Heart left ventricle (tissue), 16 donors: ENCODE results near the gene PADI2. TPM values are rescaled to one million over a fixed set of nuclear protein-coding genes. Genes with fewer than 3 reads are reported as not detected.

Experiments used
- ATAC-seq, 4 donors: fragments of 200-7000 bp; cut with Tn5 transposase; one replicate each; pipeline ENCODE4 v1.9.1; 2020 to 2022; ENCODE audit warnings: moderate library complexity in 4 of 4, mild to moderate bottlenecking in 3 of 4, moderate number of reproducible peaks in 1 of 4
- DNase-seq, 5 donors: peaks; one replicate each; pipeline ENCODE4 v3.0.0-alpha.2; 2020
- H3K27ac ChIP-seq, 12 donors: fragments of 200-600 bp; sonication (generic) in 4 of 12; one replicate each; pipeline versions ENCODE4 v1.5.0 to v1.8.0; 2016 to 2022; ENCODE audit warnings: mild to moderate bottlenecking in 2 of 12
- H3K27me3 ChIP-seq, 9 donors: fragments of 200-600 bp; sonication (generic) in 2 of 9; one replicate each; pipeline versions ENCODE4 v1.5.1 to v1.8.0; 2016 to 2022; ENCODE audit warnings: mild to moderate bottlenecking in 3 of 9
- H3K36me3 ChIP-seq, 9 donors: fragments of 200-600 bp; sonication (generic) in 2 of 9; one replicate each; pipeline versions ENCODE4 v1.5.0 to v1.8.0; 2018 to 2022; ENCODE audit warnings: mild to moderate bottlenecking in 2 of 9
- H3K4me1 ChIP-seq, 12 donors: fragments of 200-600 bp; sonication (generic) in 4 of 12; one replicate each; pipeline versions ENCODE4 v1.5.0 to v1.8.0; 2016 to 2022; ENCODE audit warnings: mild to moderate bottlenecking in 3 of 12
- H3K4me3 ChIP-seq, 12 donors: fragments of 200-600 bp; sonication (generic) in 4 of 12; one replicate each; pipeline versions ENCODE4 v1.5.0 to v1.8.0; 2017 to 2022; ENCODE audit warnings: mild to moderate bottlenecking in 9 of 12, moderate library complexity in 4 of 12
- H3K9me3 ChIP-seq, 12 donors: fragments of 200-600 bp; sonication (generic) in 4 of 12; one replicate each; pipeline versions ENCODE4 v1.5.0 to v1.8.0; 2016 to 2022; ENCODE audit warnings: mild to moderate bottlenecking in 1 of 12
- CTCF ChIP-seq, 12 donors: fragments of 200-600 bp; sonication (generic) in 4 of 12; IDR thresholded peaks; one replicate each; pipeline versions ENCODE4 v1.5.0 to v1.8.0; 2018 to 2022; ENCODE audit warnings: antibody characterized with exemption in 12 of 12, mild to moderate bottlenecking in 5 of 12
- POLR2A ChIP-seq, 2 donors: fragments of 450-650 bp; IDR thresholded peaks; one replicate each; pipeline ENCODE4 v1.6.1; 2017; ENCODE audit warnings: antibody characterized with exemption in 2 of 2, mild to moderate bottlenecking in 2 of 2, moderate library complexity in 2 of 2
- WGBS, 4 donors: extraction: QIAGEN DNeasy Blood & Tissue Kit in 2 of 4; methylation state at CpG; one replicate each; pipeline versions ENCODE4 v1.1.5 to v1.1.7; 2013 to 2018; 5-methylcytosine and 5-hydroxymethylcytosine counted together
- intact Hi-C, 10 donors: fragments of 100-400 bp; cut with DNase I; formaldehyde crosslinking; loops; one replicate each; pipeline versions ENCODE4 v1.11.1 to v1.14.2; 2022
- polyA plus RNA-seq, 2 donors: library from polyadenylated mRNA; stranded (reverse); fragments of 200-250 nt; gene quantifications; one replicate each; pipeline ENCODE4 v1.2.3, GENCODE V29; 2013
- total RNA-seq, 9 donors: library from RNA; depleted of rRNA in 2 of 9; stranded (reverse); fragments of >200 nt in 2 of 9; fragmentation: NEBNext Ultra II Directional in 3 of 9; extraction: Animal tissue kit (Norgen Biotek cat#: 25700) in 3 of 9; gene quantifications; one replicate each; pipeline versions ENCODE4 v1.1.0 to v1.2.4, GENCODE V29; 2016 to 2023
- donor health status: ischemic (EF 13 %, LVEDD 7.1; RV severe dilation, severe dysfunction).
- donor health status: healthy with polysubstance abuse.
- donor health status: DM: no; HTN: yes; CAD: no.
- donor health status: DM: no; HTN: no; CAD: no.
- donor health status: ischemic (EF 25% LVEDD 6.9; RV normal size, moderate dysfunction).
- donor health status: ischemic (EF 25% LVEDD 5.7; RV mildly dilated, moderate dysfunction).
- donor health status: healthy.
- donor health status: DM: yes; HTN: yes; CAD: no.
- donor health status: ischemic (EF 35%, LVEDD 5.7; RV mildly dilated, moderate dysfunction).
- donor health status: nonischemic (EF 11% LVEDD 7.7; RV severe dilation, severe dysfunction).
- donor health status: DM: yes; HTN: yes; CAD: no.
- donor health status: PGD.
- donor health status: ischemic (EF 29% LVEDD 5.4; RV normal size, mild dysfunction).
- donor health status: nonischemic (EF 23%, LVEDD 6.1; RV moderate dilation, normal function).

Gene PADI2
- total and polyA plus RNA-seq, 11 donors: 0.08 to 2.0 (median 0.49) TPM

- Histone ChIP-seq H3K36me3 (peaks cover 0 to 98% (median 91%) of the 10 kb centered on the region in 9 donors), H3K27ac (no peak overlapping the region), H3K4me3 (no peak overlapping the region), H3K4me1 (peaks cover 0 to 20% (median 0%) of the 10 kb centered on the region in 12 donors), H3K9me3 (no peaks in the 10 kb centered on the region), H3K27me3 (no peaks in the 10 kb centered on the region)
- DNase-seq: no peak
- ATAC-seq: no peak
- 76 to 88% (median 81%) methylated on average over 5 of the region's 5 CpGs for WGBS, 4 donors
- TF ChIP-seq POLR2A (IDR thresholded peaks at IDR 0.05) (no peak), CTCF (IDR thresholded peaks at IDR 0.05) (no peak)
- intact Hi-C loops: no loop called here
Observed at GRCh38 chr1:17028662-17029188, 90.5 kb downstream of the PADI2 start.

GRCh38 chr1:17027900-17028299, 91.4 kb downstream of the PADI2 start:
- no peak for ATAC-seq
- Histone ChIP-seq H3K27ac (no peak overlapping the region), H3K27me3 (no peaks in the 10 kb centered on the region), H3K4me1 (peaks cover 0 to 29% (median 0%) of the 10 kb centered on the region in 12 donors), H3K36me3 (peaks cover 0 to 98% (median 97%) of the 10 kb centered on the region in 9 donors), H3K9me3 (no peaks in the 10 kb centered on the region), H3K4me3 (no peak overlapping the region)
- no peak for DNase-seq
- 54 to 66% (median 60%) methylated on average over 2 of the region's 2 CpGs for WGBS, 4 donors
- intact Hi-C loops: no loop called here
- TF ChIP-seq POLR2A (IDR thresholded peaks at IDR 0.05): no peak

GRCh38 chr1:17027403-17027802, 91.8 kb downstream of the PADI2 start:
- WGBS, 4 donors: 73 to 84% (median 81%) methylated on average over 5 of the region's 5 CpGs
- intact Hi-C loops: no loop called here
- TF ChIP-seq POLR2A (IDR thresholded peaks at IDR 0.05): no peak
- no peak for DNase-seq
- H3K4me3 ChIP-seq: no peak overlapping the region
- no peak overlapping the region for H3K27ac ChIP-seq
- H3K27me3 ChIP-seq: no peaks in the 10 kb centered on the region
- peaks cover 0 to 98% (median 97%) of the 10 kb centered on the region in 9 donors for H3K36me3 ChIP-seq
- H3K4me1 ChIP-seq: peaks cover 0 to 31% (median 0%) of the 10 kb centered on the region in 12 donors
- H3K9me3 ChIP-seq: no peaks in the 10 kb centered on the region
- peak in 1 of 4 donors; percentile 72 for ATAC-seq

GRCh38 chr1:17024721-17025120, 94.5 kb downstream of the PADI2 start:
- Histone ChIP-seq H3K9me3 (no peaks in the 10 kb centered on the region), H3K4me3 (no peak overlapping the region), H3K36me3 (peaks cover 0 to 100% (median 99%) of the 10 kb centered on the region in 9 donors), H3K4me1 (peaks cover 0 to 31% (median 0%) of the 10 kb centered on the region in 12 donors), H3K27me3 (no peaks in the 10 kb centered on the region), H3K27ac (no peak overlapping the region)
- 94 to 100% (median 95%) methylated on average over 1 of the region's 1 CpG for WGBS, 4 donors
- intact Hi-C loops: no loop called here
- ATAC-seq: no peak
- TF ChIP-seq POLR2A (IDR thresholded peaks at IDR 0.05): no peak
- TF ChIP-seq CTCF (IDR thresholded peaks at IDR 0.05): no peak
- DNase-seq: no peak

GRCh38 chr1:17023573-17023972, 95.7 kb downstream of the PADI2 start:
- TF ChIP-seq CTCF (IDR thresholded peaks at IDR 0.05) (no peak), POLR2A (IDR thresholded peaks at IDR 0.05) (no peak)
- WGBS, 4 donors: 66 to 90% (median 88%) methylated on average over 3 of the region's 3 CpGs
- intact Hi-C loops: no loop called here
- Histone ChIP-seq H3K27ac (no peak overlapping the region), H3K27me3 (no peaks in the 10 kb centered on the region), H3K36me3 (peaks cover 0 to 100% (median 99%) of the 10 kb centered on the region in 9 donors), H3K9me3 (no peaks in the 10 kb centered on the region), H3K4me3 (no peak overlapping the region), H3K4me1 (peaks cover 0 to 33% (median 0%) of the 10 kb centered on the region in 12 donors)
- ATAC-seq (no peak), DNase-seq (no peak)
